Smooth muscle cell (in vitro differentiated cells): ENCODE measurements around the gene SMCR8. TPM values are rescaled to one million over a fixed set of nuclear protein-coding genes. Genes with fewer than 3 reads are reported as not detected.

Experiments used
- DNase-seq: peaks from one replicate; lab custom pipeline; 2025; ENCODE audit not compliant: unreplicated experiment; lab: John Stamatoyannopoulos, UW
- H2AFZ ChIP-seq: fragments of 200-600 bp; sonication (generic); 2 replicates; pipeline ENCODE4 v1.6.0; 2016; ENCODE audit warnings: antibody characterized with exemption, low read depth, mild to moderate bottlenecking
- H3F3A ChIP-seq: fragments of 200-600 bp; sonication (generic); 2 replicates; pipeline ENCODE4 v1.6.0; 2017; ENCODE audit warnings: antibody characterized with exemption, low read depth
- H3K27ac ChIP-seq: fragments of 200-600 bp; sonication (generic); 2 replicates; pipeline ENCODE4 v1.5.1; 2016; ENCODE audit warnings: low read depth, mild to moderate bottlenecking
- H3K27me3 ChIP-seq: fragments of 200-600 bp; sonication (generic); 2 replicates; pipeline ENCODE4 v1.6.1; 2016; ENCODE audit warnings: low read depth, mild to moderate bottlenecking
- H3K36me3 ChIP-seq: fragments of 200-600 bp; sonication (generic); 2 replicates; pipeline ENCODE4 v1.5.1; 2016; ENCODE audit warnings: low read depth
- H3K4me1 ChIP-seq: fragments of 200-600 bp; sonication (generic); 2 replicates; pipeline ENCODE4 v1.5.1; 2016; ENCODE audit warnings: low read depth
- H3K4me2 ChIP-seq: fragments of 200-600 bp; sonication (generic); 2 replicates; pipeline ENCODE4 v1.6.0; 2016; ENCODE audit warnings: mild to moderate bottlenecking
- H3K4me3 ChIP-seq: fragments of 200-600 bp; sonication (generic); 2 replicates; pipeline ENCODE4 v1.5.1; 2016; ENCODE audit warnings: mild to moderate bottlenecking
- H3K79me2 ChIP-seq: fragments of 200-600 bp; sonication (generic); 2 replicates; pipeline ENCODE4 v1.6.0; 2016; ENCODE audit warnings: low read depth, mild to moderate bottlenecking
- H3K9ac ChIP-seq: fragments of 200-600 bp; sonication (generic); 2 replicates; pipeline ENCODE4 v1.6.0; 2016; ENCODE audit warnings: low read depth
- H3K9me3 ChIP-seq: fragments of 200-600 bp; sonication (generic); replicated peaks from 2 replicates; pipeline ENCODE4 v1.5.1; 2016; ENCODE audit warnings: low read depth
- H4K20me1 ChIP-seq: fragments of 200-600 bp; sonication (generic); 2 replicates; pipeline ENCODE4 v1.6.0; 2016; ENCODE audit warnings: low read depth
- WGBS: methylation state at CpG from one replicate; pipeline ENCODE4 v1.1.7; 2016; ENCODE audit warnings: low lambda C conversion rate; 5-methylcytosine and 5-hydroxymethylcytosine counted together
- polyA plus RNA-seq: library from polyadenylated mRNA; unstranded; fragments of >200 nt; fragmentation: Nextera tagmentation; extraction: Ambion mirVana; gene quantifications from 2 replicates; pipeline ENCODE4 v1.2.1, GENCODE V29; 2016
- total RNA-seq: library from RNA; depleted of rRNA; stranded (reverse); fragments of >200 nt; gene quantifications from 2 replicates; pipeline ENCODE4 v1.2.3, GENCODE V29; 2014
- TF ChIP-seq, protein P1 (sequence below): fragments of 200-600 bp; sonication (generic); IDR thresholded peaks from 2 replicates; pipeline ENCODE4 v1.5.1; 2017; ENCODE audit warnings: borderline replicate concordance, mild to moderate bottlenecking, antibody characterized with exemption; ENCODE audit not compliant: insufficient read depth, poor library complexity, severe bottlenecking

Gene SMCR8
- total and polyA plus RNA-seq, 2 experiments from 2014 or later = 3.3 to 12.6 TPM

DNA sequence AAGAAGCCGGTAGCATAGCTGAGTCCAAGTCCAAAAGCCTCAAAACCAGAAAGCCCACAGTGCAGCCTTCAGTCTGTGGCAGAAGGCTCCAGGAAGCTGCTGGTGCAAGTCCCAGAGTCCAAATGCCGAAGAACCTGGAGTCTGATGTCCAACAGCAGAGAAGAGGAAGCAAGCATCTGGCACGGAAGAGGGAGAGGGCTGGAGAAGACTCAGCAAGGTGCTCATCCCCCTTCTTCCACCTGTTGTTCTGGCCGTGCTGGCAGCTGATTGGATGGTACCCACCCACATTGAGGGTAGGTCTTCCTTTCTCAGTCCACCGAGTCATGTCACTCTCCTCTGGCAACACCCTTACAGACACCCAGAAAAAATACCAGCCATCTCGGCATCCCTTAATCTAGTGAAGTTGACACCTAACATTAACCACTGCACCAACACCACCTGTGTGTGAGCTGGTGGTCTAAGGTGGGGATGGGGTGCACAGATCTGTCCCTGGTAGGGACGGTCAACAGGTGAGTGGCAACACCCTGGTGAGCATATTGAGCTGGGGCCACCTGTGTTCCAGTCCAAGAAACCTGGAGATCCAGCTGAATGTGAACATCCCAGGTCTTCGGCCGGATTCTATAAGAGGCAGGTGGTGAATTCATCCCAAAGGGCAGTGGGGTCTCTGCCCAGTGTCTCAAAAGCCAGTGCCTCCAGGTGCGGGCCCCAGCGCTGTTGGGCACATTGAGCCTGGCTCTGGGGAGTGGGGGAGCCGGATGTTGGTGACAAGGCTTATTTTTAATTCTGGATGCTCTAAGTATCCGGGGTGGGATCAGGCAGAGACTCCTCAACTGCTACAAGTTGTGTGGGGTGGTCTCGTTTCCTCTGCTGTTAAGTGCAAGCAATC lies 44.8 kb upstream of the SMCR8 start:
- Histone ChIP-seq H3K9ac (no peak overlapping the region), H3F3A (peaks cover 26% of the 10 kb centered on the region), H3K36me3 (no peaks in the 10 kb centered on the region), H3K4me2 (no peak overlapping the region), H3K4me1 (peaks cover 13% of the 10 kb centered on the region), H3K27ac (no peak overlapping the region), H3K27me3 (no peaks in the 10 kb centered on the region), H3K79me2 (no peaks in the 10 kb centered on the region), H3K9me3 (no peaks in the 10 kb centered on the region), H2AFZ (no peak overlapping the region), H4K20me1 (no peaks in the 10 kb centered on the region), H3K4me3 (no peak overlapping the region)
- TF ChIP-seq, protein P1, sequence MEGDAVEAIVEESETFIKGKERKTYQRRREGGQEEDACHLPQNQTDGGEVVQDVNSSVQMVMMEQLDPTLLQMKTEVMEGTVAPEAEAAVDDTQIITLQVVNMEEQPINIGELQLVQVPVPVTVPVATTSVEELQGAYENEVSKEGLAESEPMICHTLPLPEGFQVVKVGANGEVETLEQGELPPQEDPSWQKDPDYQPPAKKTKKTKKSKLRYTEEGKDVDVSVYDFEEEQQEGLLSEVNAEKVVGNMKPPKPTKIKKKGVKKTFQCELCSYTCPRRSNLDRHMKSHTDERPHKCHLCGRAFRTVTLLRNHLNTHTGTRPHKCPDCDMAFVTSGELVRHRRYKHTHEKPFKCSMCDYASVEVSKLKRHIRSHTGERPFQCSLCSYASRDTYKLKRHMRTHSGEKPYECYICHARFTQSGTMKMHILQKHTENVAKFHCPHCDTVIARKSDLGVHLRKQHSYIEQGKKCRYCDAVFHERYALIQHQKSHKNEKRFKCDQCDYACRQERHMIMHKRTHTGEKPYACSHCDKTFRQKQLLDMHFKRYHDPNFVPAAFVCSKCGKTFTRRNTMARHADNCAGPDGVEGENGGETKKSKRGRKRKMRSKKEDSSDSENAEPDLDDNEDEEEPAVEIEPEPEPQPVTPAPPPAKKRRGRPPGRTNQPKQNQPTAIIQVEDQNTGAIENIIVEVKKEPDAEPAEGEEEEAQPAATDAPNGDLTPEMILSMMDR = no peak
- no peak for DNase-seq
- 93% methylated on average over 14 of the region's 14 CpGs for WGBS

DNA sequence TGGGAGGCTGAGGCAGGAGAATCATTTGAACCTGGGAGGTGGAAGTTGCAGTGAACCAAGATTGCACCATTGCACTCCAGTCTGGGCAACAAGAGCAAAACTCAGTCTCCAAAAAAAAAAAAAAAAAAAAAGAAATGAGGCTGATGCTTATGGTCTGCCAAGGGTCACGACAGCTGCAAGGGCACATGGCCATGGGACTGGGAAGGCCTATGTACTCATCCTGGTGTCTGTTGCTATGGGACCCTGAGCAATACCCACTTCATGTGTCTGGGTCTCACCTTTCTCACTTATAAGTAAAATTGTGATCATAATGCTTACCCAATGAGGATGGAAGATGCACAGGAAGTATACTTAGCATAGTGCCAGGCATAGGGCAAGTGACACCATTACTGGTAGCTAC lies 38.0 kb upstream of the SMCR8 start:
- no peaks in the 10 kb centered on the region for H3K9me3 ChIP-seq
- no peak overlapping the region for H3K27ac ChIP-seq
- no peak overlapping the region for H3K4me3 ChIP-seq
- no peak for DNase-seq
- no peaks in the 10 kb centered on the region for H3K4me1 ChIP-seq
- WGBS = 100% methylated on average over 1 of the region's 1 CpG
- H2AFZ ChIP-seq = no peak overlapping the region
- no peak overlapping the region for H3K4me2 ChIP-seq
- TF ChIP-seq, protein P1 = no peak
- peaks cover 4% of the 10 kb centered on the region for H3K36me3 ChIP-seq
- H3K9ac ChIP-seq = no peak overlapping the region
- H3F3A ChIP-seq = peaks cover 5% of the 10 kb centered on the region
- H3K27me3 ChIP-seq = no peaks in the 10 kb centered on the region
- H3K79me2 ChIP-seq = no peaks in the 10 kb centered on the region
- H4K20me1 ChIP-seq = peaks cover 9% of the 10 kb centered on the region

DNA sequence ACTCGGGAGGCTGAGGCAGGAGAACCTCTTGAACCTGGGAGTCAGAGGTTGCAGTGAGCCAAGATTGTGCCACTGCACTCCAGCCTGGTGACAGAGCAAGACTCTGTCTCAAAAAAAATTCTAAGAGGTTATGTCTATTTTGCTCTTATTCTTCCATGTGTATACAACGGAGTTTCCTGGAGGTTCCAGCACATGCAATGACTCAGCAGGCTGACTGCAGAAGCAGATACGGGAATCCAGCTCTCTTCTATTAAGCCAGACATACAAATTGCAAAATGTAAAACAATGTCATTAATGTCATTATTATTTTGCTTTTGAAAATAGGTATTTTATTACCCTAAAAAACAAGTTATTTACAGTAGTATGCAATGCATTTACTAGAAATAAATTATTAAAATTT lies 36.2 kb upstream of the SMCR8 start:
- Histone ChIP-seq H2AFZ (no peak overlapping the region), H3F3A (peaks cover 3% of the 10 kb centered on the region), H3K4me2 (no peak overlapping the region), H3K27ac (peak overlapping the region; percentile 49), H3K79me2 (no peaks in the 10 kb centered on the region), H3K9me3 (no peaks in the 10 kb centered on the region), H3K4me3 (no peak overlapping the region), H3K4me1 (no peaks in the 10 kb centered on the region), H3K36me3 (peaks cover 4% of the 10 kb centered on the region), H3K27me3 (no peaks in the 10 kb centered on the region), H3K9ac (no peak overlapping the region), H4K20me1 (peaks cover 9% of the 10 kb centered on the region)
- TF ChIP-seq, protein P1 = no peak
- 59% methylated on average over 3 of the region's 3 CpGs for WGBS
- no peak for DNase-seq
